Heart left ventricle (tissue), 16 donors: ENCODE data around the gene METRN. TPM values are rescaled to one million over a fixed set of nuclear protein-coding genes. Genes with fewer than 3 reads are reported as not detected.
A peak's percentile ranks its signal among the peaks of the same experiment; 100 is the strongest.

Source experiments
- ATAC-seq, 4 donors: fragments of 200-7000 bp; cut with Tn5 transposase; one replicate each; pipeline ENCODE4 v1.9.1; 2020 to 2022; ENCODE audit warnings: moderate library complexity in 4 of 4, mild to moderate bottlenecking in 3 of 4, moderate number of reproducible peaks in 1 of 4
- DNase-seq, 5 donors: peaks; one replicate each; pipeline ENCODE4 v3.0.0-alpha.2; 2020
- H3K27ac ChIP-seq, 12 donors: fragments of 200-600 bp; sonication (generic) in 4 of 12; one replicate each; pipeline versions ENCODE4 v1.5.0 to v1.8.0; 2016 to 2022; ENCODE audit warnings: mild to moderate bottlenecking in 2 of 12
- H3K27me3 ChIP-seq, 9 donors: fragments of 200-600 bp; sonication (generic) in 2 of 9; one replicate each; pipeline versions ENCODE4 v1.5.1 to v1.8.0; 2016 to 2022; ENCODE audit warnings: mild to moderate bottlenecking in 3 of 9
- H3K36me3 ChIP-seq, 9 donors: fragments of 200-600 bp; sonication (generic) in 2 of 9; one replicate each; pipeline versions ENCODE4 v1.5.0 to v1.8.0; 2018 to 2022; ENCODE audit warnings: mild to moderate bottlenecking in 2 of 9
- H3K4me1 ChIP-seq, 12 donors: fragments of 200-600 bp; sonication (generic) in 4 of 12; one replicate each; pipeline versions ENCODE4 v1.5.0 to v1.8.0; 2016 to 2022; ENCODE audit warnings: mild to moderate bottlenecking in 3 of 12
- H3K4me3 ChIP-seq, 12 donors: fragments of 200-600 bp; sonication (generic) in 4 of 12; one replicate each; pipeline versions ENCODE4 v1.5.0 to v1.8.0; 2017 to 2022; ENCODE audit warnings: mild to moderate bottlenecking in 9 of 12, moderate library complexity in 4 of 12
- H3K9me3 ChIP-seq, 12 donors: fragments of 200-600 bp; sonication (generic) in 4 of 12; one replicate each; pipeline versions ENCODE4 v1.5.0 to v1.8.0; 2016 to 2022; ENCODE audit warnings: mild to moderate bottlenecking in 1 of 12
- POLR2A ChIP-seq, 2 donors: fragments of 450-650 bp; IDR thresholded peaks; one replicate each; pipeline ENCODE4 v1.6.1; 2017; ENCODE audit warnings: antibody characterized with exemption in 2 of 2, mild to moderate bottlenecking in 2 of 2, moderate library complexity in 2 of 2
- WGBS, 4 donors: extraction: QIAGEN DNeasy Blood & Tissue Kit in 2 of 4; methylation state at CpG; one replicate each; pipeline versions ENCODE4 v1.1.5 to v1.1.7; 2013 to 2018; 5-methylcytosine and 5-hydroxymethylcytosine counted together
- intact Hi-C, 10 donors: fragments of 100-400 bp; cut with DNase I; formaldehyde crosslinking; loops; one replicate each; pipeline versions ENCODE4 v1.11.1 to v1.14.2; 2022
- polyA plus RNA-seq, 2 donors: library from polyadenylated mRNA; stranded (reverse); fragments of 200-250 nt; gene quantifications; one replicate each; pipeline ENCODE4 v1.2.3, GENCODE V29; 2013
- total RNA-seq, 9 donors: library from RNA; depleted of rRNA in 2 of 9; stranded (reverse); fragments of >200 nt in 2 of 9; fragmentation: NEBNext Ultra II Directional in 3 of 9; extraction: Animal tissue kit (Norgen Biotek cat#: 25700) in 3 of 9; gene quantifications; one replicate each; pipeline versions ENCODE4 v1.1.0 to v1.2.4, GENCODE V29; 2016 to 2023
- TF ChIP-seq, protein P1 (sequence below), 12 donors: fragments of 200-600 bp; sonication (generic) in 4 of 12; IDR thresholded peaks; one replicate each; pipeline versions ENCODE4 v1.5.0 to v1.8.0; 2018 to 2022; ENCODE audit warnings: antibody characterized with exemption in 12 of 12, mild to moderate bottlenecking in 5 of 12
- donor health status: ischemic (EF 13 %, LVEDD 7.1; RV severe dilation, severe dysfunction).
- donor health status: healthy with polysubstance abuse.
- donor health status: DM: no; HTN: yes; CAD: no.
- donor health status: DM: no; HTN: no; CAD: no.
- donor health status: ischemic (EF 25% LVEDD 6.9; RV normal size, moderate dysfunction).
- donor health status: ischemic (EF 25% LVEDD 5.7; RV mildly dilated, moderate dysfunction).
- donor health status: healthy.
- donor health status: DM: yes; HTN: yes; CAD: no.
- donor health status: ischemic (EF 35%, LVEDD 5.7; RV mildly dilated, moderate dysfunction).
- donor health status: nonischemic (EF 11% LVEDD 7.7; RV severe dilation, severe dysfunction).
- donor health status: DM: yes; HTN: yes; CAD: no.
- donor health status: PGD.
- donor health status: ischemic (EF 29% LVEDD 5.4; RV normal size, mild dysfunction).
- donor health status: nonischemic (EF 23%, LVEDD 6.1; RV moderate dilation, normal function).

METRN gene
- total and polyA plus RNA-seq, 11 donors, result 31.2 to 79.4 (median 60.7) TPM

GRCh38 chr16:732936-733335 lies 18.0 kb downstream of the METRN start:
- DNase-seq (no peak), ATAC-seq (no peak)
- Histone ChIP-seq H3K27ac (no peak overlapping the region), H3K36me3 (peaks cover 0 to 75% (median 63%) of the 10 kb centered on the region in 9 donors), H3K4me1 (peaks cover 0 to 13% (median 8%) of the 10 kb centered on the region in 12 donors), H3K9me3 (no peaks in the 10 kb centered on the region), H3K27me3 (peaks cover 0 to 6% (median 0%) of the 10 kb centered on the region in 9 donors), H3K4me3 (no peak overlapping the region)
- TF ChIP-seq, protein P1, sequence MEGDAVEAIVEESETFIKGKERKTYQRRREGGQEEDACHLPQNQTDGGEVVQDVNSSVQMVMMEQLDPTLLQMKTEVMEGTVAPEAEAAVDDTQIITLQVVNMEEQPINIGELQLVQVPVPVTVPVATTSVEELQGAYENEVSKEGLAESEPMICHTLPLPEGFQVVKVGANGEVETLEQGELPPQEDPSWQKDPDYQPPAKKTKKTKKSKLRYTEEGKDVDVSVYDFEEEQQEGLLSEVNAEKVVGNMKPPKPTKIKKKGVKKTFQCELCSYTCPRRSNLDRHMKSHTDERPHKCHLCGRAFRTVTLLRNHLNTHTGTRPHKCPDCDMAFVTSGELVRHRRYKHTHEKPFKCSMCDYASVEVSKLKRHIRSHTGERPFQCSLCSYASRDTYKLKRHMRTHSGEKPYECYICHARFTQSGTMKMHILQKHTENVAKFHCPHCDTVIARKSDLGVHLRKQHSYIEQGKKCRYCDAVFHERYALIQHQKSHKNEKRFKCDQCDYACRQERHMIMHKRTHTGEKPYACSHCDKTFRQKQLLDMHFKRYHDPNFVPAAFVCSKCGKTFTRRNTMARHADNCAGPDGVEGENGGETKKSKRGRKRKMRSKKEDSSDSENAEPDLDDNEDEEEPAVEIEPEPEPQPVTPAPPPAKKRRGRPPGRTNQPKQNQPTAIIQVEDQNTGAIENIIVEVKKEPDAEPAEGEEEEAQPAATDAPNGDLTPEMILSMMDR (IDR thresholded peaks at IDR 0.05), result no peak
- no peak for TF ChIP-seq POLR2A (IDR thresholded peaks at IDR 0.05)
- intact Hi-C loops, result no loop called here
- 90 to 92% (median 91%) methylated on average over 3 to 13 of the region's 13 CpGs for WGBS, 4 donors

- Histone ChIP-seq H3K27ac (no peak overlapping the region), H3K4me3 (no peak overlapping the region), H3K4me1 (peaks cover 0 to 6% (median 1%) of the 10 kb centered on the region in 12 donors), H3K36me3 (peaks cover 0 to 78% (median 65%) of the 10 kb centered on the region in 9 donors), H3K27me3 (peaks cover 0 to under 1% (median 0%) of the 10 kb centered on the region in 9 donors), H3K9me3 (no peaks in the 10 kb centered on the region)
- DNase-seq (no peak), ATAC-seq (no peak)
- 81 to 86% (median 82%) methylated on average over 17 to 34 of the region's 34 CpGs for WGBS, 4 donors
- TF ChIP-seq POLR2A (IDR thresholded peaks at IDR 0.05), result no peak
- TF ChIP-seq, protein P1 (IDR thresholded peaks at IDR 0.05), result peak in 7 of 12 donors; percentile 8 to 44 (median 24)
- intact Hi-C loops, result no loop called here
Measured at GRCh38 chr16:733382-734207, 18.7 kb downstream of the METRN start.

DNA sequence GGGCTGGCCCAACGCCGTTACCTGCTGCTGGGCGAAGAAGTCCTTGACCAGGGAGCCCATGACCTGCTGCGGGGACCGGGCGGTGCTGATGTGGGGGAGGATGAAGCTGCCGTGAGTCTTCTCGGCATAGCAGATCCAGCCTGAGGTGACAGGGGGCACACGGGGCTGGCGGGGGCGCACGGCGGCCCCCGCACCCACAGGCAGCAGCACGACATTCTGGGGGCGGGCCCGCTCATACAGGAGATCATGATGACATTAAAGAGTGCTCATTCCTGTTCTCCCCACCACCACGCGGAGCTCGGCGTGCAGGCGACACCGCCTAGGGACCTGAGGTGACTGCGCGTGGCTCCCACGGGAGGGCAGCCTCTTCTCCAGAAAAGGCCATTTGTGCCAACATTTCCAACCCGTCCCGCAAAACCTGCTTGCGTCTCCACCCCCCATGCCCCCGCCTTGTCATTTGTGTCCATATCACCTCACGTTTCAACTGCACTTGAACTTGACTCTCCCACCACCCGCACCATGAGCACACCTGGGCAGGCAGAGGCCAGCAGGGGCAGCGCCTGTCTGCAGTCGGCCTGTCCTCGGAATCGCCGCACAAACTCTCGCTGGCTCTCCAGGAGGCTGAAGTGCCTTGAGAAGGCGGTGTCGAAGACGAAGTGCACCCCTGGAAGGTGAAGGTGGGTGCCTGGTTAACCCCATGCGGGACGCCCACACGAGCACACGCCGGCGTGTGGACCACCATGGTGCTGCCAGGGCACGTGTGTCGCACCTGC lies 19.5 kb downstream of the METRN start:
- ATAC-seq, result no peak
- H3K36me3 ChIP-seq, result peaks cover 0 to 78% (median 65%) of the 10 kb centered on the region in 9 donors
- intact Hi-C loops, result no loop called here
- DNase-seq, result peak in 1 of 5 donors; percentile 19
- H3K4me1 ChIP-seq, result peaks cover 0 to 2% (median 0%) of the 10 kb centered on the region in 12 donors
- H3K9me3 ChIP-seq, result no peaks in the 10 kb centered on the region
- TF ChIP-seq, protein P1 (IDR thresholded peaks at IDR 0.05), result no peak
- no peak for TF ChIP-seq POLR2A (IDR thresholded peaks at IDR 0.05)
- 90 to 94% (median 92%) methylated on average over 43 to 49 of the region's 49 CpGs for WGBS, 4 donors
- no peak overlapping the region for H3K27ac ChIP-seq
- no peaks in the 10 kb centered on the region for H3K27me3 ChIP-seq
- no peak overlapping the region for H3K4me3 ChIP-seq
